HL-60 (cell line): Measurements from ENCODE around the gene SUPT3H.

ENCODE experiments used
- GABPA ChIP-seq: IDR thresholded peaks from 2 replicates; pipeline ENCODE4 v1.6.1; 2012; ENCODE audit warnings: low read depth
- POLR2AphosphoS5 ChIP-seq: IDR thresholded peaks from 2 replicates; pipeline ENCODE4 v1.6.1; 2012; ENCODE audit warnings: low read depth
- TF ChIP-seq, protein P1 (sequence below): IDR thresholded peaks from one replicate; pipeline ENCODE4 v1.5.1; 2011; ENCODE audit warnings: low read length, control low read depth, inconsistent platforms; ENCODE audit not compliant: insufficient read depth
- TF ChIP-seq, protein P2 (sequence below): IDR thresholded peaks from 2 replicates; pipeline ENCODE4 v1.6.1; 2012; ENCODE audit warnings: low read depth; ENCODE audit not compliant: insufficient replicate concordance

DNA sequence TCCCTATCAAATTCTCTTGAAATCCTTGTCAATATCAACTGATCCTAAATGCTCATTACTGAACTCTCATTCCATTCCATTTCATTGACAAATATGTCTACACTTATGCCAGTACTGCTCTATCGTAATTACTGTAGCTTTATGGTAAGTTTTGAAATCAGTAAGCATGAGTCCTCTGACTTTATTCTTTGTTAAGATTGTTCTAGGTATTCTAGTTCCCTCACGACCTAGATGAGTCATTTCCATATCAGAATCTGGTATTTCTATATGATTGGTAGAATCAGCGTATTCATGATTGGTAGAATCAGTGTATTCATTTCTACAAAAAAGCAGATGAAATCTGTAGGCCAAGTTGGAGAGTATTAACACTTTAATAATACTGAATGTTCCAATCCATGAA lies 368.2 kb downstream of the SUPT3H start:
- TF ChIP-seq, protein P1, sequence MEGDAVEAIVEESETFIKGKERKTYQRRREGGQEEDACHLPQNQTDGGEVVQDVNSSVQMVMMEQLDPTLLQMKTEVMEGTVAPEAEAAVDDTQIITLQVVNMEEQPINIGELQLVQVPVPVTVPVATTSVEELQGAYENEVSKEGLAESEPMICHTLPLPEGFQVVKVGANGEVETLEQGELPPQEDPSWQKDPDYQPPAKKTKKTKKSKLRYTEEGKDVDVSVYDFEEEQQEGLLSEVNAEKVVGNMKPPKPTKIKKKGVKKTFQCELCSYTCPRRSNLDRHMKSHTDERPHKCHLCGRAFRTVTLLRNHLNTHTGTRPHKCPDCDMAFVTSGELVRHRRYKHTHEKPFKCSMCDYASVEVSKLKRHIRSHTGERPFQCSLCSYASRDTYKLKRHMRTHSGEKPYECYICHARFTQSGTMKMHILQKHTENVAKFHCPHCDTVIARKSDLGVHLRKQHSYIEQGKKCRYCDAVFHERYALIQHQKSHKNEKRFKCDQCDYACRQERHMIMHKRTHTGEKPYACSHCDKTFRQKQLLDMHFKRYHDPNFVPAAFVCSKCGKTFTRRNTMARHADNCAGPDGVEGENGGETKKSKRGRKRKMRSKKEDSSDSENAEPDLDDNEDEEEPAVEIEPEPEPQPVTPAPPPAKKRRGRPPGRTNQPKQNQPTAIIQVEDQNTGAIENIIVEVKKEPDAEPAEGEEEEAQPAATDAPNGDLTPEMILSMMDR = no peak
- TF ChIP-seq POLR2AphosphoS5 = no peak
- TF ChIP-seq GABPA = no peak
- TF ChIP-seq, protein P2, sequence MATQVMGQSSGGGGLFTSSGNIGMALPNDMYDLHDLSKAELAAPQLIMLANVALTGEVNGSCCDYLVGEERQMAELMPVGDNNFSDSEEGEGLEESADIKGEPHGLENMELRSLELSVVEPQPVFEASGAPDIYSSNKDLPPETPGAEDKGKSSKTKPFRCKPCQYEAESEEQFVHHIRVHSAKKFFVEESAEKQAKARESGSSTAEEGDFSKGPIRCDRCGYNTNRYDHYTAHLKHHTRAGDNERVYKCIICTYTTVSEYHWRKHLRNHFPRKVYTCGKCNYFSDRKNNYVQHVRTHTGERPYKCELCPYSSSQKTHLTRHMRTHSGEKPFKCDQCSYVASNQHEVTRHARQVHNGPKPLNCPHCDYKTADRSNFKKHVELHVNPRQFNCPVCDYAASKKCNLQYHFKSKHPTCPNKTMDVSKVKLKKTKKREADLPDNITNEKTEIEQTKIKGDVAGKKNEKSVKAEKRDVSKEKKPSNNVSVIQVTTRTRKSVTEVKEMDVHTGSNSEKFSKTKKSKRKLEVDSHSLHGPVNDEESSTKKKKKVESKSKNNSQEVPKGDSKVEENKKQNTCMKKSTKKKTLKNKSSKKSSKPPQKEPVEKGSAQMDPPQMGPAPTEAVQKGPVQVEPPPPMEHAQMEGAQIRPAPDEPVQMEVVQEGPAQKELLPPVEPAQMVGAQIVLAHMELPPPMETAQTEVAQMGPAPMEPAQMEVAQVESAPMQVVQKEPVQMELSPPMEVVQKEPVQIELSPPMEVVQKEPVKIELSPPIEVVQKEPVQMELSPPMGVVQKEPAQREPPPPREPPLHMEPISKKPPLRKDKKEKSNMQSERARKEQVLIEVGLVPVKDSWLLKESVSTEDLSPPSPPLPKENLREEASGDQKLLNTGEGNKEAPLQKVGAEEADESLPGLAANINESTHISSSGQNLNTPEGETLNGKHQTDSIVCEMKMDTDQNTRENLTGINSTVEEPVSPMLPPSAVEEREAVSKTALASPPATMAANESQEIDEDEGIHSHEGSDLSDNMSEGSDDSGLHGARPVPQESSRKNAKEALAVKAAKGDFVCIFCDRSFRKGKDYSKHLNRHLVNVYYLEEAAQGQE = no peak
